Measurements from ENCODE around the gene SLC15A3.
"Not testable (repeated sequence)": the region's sequence is repeated elsewhere in the genome, so short reads cannot be mapped to it uniquely, and the experiment has no call there.

Gene SLC15A3

DNA sequence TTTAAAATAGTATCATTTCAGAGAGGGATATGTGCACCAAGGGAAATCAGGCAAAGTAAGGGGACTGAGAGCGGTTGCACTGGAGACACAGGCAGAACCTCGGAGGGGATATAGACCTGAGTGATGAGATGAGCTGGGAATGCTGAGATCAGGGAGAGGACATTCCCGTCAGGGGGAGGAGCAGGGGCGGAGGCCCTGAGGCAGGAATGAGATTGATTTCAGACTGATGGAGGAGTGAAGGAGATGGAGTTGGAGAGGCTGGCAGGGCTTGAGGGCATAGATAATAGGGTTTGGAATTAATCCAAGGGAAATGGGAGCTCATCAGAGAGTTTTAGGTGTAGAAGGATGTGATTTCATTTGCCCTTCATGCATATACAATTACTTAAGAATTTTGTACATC, 32.7 kb upstream of the SLC15A3 start:
- DNase-seq (no peak), ATAC-seq (replicated peaks) (no peak)
- H3K27ac Mint-ChIP-seq: peak overlapping the region; percentile 1
- no peaks in the 10 kb centered on the region for H3K27me3 Mint-ChIP-seq
- H3K4me1 Mint-ChIP-seq: peaks cover 25 to 31% of the 10 kb centered on the region in 2 donors
- no peaks in the 10 kb centered on the region for H3K9me3 Mint-ChIP-seq
- no peak overlapping the region for H3K4me3 Mint-ChIP-seq
- H3K36me3 Mint-ChIP-seq: peaks cover 3 to 5% of the 10 kb centered on the region in 2 donors

DNA sequence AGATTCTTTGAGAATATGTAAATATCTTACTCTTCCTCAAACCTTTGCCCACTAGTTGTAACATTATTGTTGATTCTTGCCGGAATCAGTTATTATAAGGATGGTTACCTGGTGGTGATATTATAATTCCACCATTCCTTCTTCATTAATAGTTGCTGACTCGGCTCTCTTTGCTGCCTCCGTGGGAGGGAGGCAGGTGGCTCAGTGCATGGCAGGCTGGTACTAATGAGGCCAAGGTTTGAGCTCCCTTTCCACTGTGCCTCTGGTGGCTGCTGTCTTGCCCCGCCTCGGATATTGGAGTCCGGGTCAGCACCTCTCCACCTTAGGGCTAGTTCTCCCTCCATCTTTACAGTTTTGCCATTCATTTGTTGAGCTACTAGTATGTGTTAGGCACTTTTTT, 32.2 kb upstream of the SLC15A3 start:
- no peak overlapping the region for H3K27ac Mint-ChIP-seq
- H3K36me3 Mint-ChIP-seq: peaks cover 3 to 5% of the 10 kb centered on the region in 2 donors
- H3K9me3 Mint-ChIP-seq: no peaks in the 10 kb centered on the region
- DNase-seq (no peak), ATAC-seq (replicated peaks) (no peak)
- peaks cover 21 to 29% of the 10 kb centered on the region in 2 donors for H3K4me1 Mint-ChIP-seq
- H3K4me3 Mint-ChIP-seq: no peak overlapping the region
- no peaks in the 10 kb centered on the region for H3K27me3 Mint-ChIP-seq

DNA sequence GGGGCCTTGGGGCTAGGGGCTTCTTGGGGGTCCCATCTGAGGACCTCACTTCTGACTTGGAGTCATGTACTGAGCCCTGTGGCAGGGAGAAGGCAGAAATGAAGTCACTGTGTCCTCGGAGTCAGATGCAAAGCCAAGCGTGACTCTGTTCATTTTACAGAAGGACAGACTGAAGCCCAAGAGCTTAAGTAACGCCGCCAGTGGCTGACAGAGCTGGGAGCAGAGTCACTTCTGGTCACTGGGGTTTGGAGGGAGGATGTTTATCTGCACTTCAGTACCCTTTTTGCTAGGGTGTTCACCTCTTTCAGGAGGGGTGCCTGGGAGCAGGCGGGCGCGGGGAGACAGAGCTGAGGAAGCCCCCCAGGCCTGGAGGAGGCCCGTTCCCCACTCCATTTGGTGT, 30.2 kb upstream of the SLC15A3 start:
- Mint-ChIP-seq H3K27me3 (no peaks in the 10 kb centered on the region), H3K27ac (no peak overlapping the region), H3K36me3 (peaks cover 3 to 5% of the 10 kb centered on the region in 2 donors), H3K4me3 (no peak overlapping the region), H3K4me1 (peaks cover 29 to 41% of the 10 kb centered on the region in 2 donors), H3K9me3 (no peaks in the 10 kb centered on the region)
- DNase-seq: no peak
- no peak for ATAC-seq (replicated peaks)

DNA sequence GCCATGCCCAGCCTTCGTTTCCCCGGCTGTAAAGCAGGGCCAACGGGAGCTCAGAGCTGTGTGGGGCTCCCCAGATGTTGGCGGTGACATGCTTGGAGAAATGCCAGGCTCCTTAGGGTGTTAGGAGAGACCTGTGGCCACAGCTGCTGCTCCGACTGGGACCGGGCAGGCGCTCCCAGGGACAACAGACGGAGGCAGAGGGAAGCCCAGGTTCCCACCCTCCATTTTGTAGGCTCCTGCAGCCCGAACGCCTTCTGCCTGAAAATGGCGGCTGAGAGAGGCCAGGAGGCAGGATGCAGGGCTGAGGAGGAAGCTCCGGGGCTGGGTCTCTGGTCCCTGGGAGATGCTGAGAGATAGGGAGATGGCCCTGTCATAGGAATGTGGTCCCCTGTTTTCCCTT, 29.5 kb upstream of the SLC15A3 start:
- Mint-ChIP-seq H3K4me1 (peaks cover 31 to 45% of the 10 kb centered on the region in 2 donors), H3K9me3 (no peaks in the 10 kb centered on the region), H3K4me3 (no peak overlapping the region), H3K36me3 (peaks cover 3 to 5% of the 10 kb centered on the region in 2 donors), H3K27ac (no peak overlapping the region), H3K27me3 (no peaks in the 10 kb centered on the region)
- DNase-seq (no peak), ATAC-seq (replicated peaks) (no peak)

DNA sequence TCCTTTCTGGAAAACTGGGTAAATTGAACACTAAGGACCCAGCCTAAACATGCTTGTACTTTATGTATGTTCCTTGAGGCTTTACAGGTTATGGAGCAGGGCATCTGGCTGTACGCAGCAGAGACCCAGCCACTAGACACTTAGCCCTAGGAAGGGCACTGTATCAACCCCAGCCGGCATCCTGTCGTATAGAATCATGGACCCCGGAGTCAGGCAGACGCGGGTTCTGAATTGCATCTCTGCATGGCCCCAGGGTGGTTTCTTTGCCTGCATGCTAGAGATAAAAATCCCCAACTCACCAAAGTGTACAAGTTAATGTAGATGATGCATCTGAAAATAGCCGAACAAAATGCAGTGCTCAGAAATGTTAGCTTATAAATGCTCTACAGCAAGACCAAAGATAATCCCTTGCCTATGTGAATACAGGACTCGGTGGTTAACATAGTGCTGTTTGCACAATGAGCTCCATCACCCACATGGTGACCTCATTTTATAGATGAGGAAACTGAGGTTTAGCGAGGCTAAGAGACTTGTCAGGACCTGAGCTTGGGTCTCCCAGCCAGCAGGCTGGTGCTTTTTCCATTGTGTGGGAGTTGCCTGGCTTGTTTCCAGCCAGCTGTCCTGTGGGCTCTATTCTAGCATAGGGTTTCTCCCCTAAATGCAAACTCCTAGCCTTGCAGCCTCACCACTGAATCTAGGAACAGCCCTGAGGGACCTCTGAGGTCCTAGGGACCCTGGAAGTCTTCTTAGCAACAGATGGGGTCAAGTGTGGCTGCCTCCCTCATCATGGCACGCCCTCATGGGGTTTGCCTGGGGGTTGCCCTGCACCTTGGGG, 26.8 kb upstream of the SLC15A3 start:
- H3K4me3 Mint-ChIP-seq: no peak overlapping the region
- DNase-seq (peak; percentile 64), ATAC-seq (replicated peaks) (peak; percentile 79 to 88)
- H3K9me3 Mint-ChIP-seq: no peaks in the 10 kb centered on the region
- H3K27ac Mint-ChIP-seq: peak overlapping the region; percentile 22
- H3K36me3 Mint-ChIP-seq: no peaks in the 10 kb centered on the region
- H3K27me3 Mint-ChIP-seq: no peaks in the 10 kb centered on the region
- H3K4me1 Mint-ChIP-seq: peaks cover 21 to 37% of the 10 kb centered on the region in 2 donors

DNA sequence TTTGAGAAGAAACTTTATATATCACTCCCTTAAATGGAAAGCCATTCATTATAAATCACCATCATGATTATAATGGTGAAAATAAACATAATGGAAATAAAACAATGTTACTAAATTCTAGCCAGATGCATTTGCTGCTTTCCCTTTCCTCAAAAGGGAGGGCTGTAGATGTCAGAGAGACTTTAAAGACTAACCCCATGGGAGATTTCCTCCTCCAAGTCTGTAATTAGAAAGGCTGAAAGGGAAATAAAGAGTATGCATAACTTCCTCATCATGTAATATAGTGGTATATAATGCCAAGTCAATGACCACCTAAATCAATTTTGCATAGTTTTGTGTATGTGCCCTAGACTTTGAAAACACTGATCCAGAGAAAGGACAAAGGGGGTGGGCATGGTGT, 25.9 kb upstream of the SLC15A3 start:
- DNase-seq (no peak), ATAC-seq (replicated peaks) (no peak)
- no peak overlapping the region for H3K4me3 Mint-ChIP-seq
- no peak overlapping the region for H3K27ac Mint-ChIP-seq
- no peaks in the 10 kb centered on the region for H3K36me3 Mint-ChIP-seq
- H3K4me1 Mint-ChIP-seq: peaks cover 23 to 31% of the 10 kb centered on the region in 2 donors
- no peaks in the 10 kb centered on the region for H3K9me3 Mint-ChIP-seq
- no peaks in the 10 kb centered on the region for H3K27me3 Mint-ChIP-seq

DNA sequence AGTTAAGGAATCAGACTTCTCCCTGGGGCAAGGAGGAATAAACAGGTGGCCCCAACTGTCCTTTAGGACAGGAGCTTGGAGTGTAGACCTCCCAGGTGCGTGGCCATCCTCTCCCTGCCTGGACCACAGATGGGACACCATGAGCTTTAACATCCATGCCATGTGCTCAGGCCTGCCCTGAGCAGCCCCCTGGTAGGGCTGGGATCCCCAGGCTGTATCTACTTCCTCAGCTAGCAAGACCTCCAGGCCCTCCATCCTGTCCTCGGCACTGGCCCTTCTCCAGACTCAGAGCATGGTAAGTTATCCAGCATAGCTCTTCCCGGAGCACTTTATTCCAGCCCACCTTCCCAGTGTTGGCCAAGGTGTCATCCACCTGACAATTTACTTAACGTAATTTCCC, 25.2 kb upstream of the SLC15A3 start:
- no peak overlapping the region for H3K4me3 Mint-ChIP-seq
- ATAC-seq (replicated peaks) (no peak), DNase-seq (no peak)
- peak overlapping the region; percentile 25 for H3K27ac Mint-ChIP-seq
- no peaks in the 10 kb centered on the region for H3K27me3 Mint-ChIP-seq
- no peaks in the 10 kb centered on the region for H3K9me3 Mint-ChIP-seq
- H3K4me1 Mint-ChIP-seq: peaks cover 29 to 37% of the 10 kb centered on the region in 2 donors
- H3K36me3 Mint-ChIP-seq: no peaks in the 10 kb centered on the region

DNA sequence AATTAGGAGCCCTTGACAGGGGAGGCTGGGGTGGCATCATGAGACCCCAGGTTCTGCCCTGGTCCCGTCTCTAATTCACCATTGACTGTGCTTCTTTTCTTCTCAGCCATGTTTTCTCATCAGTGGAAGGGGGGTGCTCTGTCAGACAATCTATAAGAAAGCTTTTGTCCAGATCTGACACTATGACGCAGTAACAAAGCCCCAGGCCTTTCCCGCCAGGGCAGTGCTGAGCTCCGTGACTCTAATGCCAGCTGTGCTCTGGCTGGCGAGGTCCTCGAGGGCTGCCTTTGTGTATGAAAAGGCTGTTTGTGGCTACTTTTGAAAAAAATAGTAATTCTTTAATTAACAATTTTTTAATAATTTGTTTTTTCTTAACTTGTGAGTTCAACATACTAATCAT, 22.8 kb upstream of the SLC15A3 start:
- no peak overlapping the region for H3K27ac Mint-ChIP-seq
- H3K4me1 Mint-ChIP-seq: peaks cover 49 to 60% of the 10 kb centered on the region in 2 donors
- no peak overlapping the region for H3K4me3 Mint-ChIP-seq
- H3K36me3 Mint-ChIP-seq: no peaks in the 10 kb centered on the region
- no peaks in the 10 kb centered on the region for H3K9me3 Mint-ChIP-seq
- DNase-seq (no peak), ATAC-seq (replicated peaks) (no peak)
- no peaks in the 10 kb centered on the region for H3K27me3 Mint-ChIP-seq

DNA sequence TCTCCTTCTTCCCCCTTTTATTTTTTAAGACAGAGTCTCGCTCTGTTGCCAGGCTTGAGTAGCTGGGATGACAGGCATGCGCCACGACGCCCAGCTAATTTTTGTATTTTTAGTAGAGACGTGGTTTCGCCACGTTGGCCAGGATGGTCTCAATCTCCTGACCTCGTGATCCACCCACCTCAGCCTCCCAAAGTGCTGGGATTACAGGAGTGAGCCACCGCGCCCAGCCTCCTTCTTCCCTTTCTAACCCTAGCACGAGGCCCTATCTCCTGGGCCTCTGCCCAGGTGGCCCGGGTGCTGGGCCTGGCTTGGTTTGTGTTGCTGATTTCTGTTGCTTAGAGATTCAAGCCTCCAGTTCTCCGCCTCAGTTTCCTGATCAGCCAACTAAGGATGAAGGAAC, 22.3 kb upstream of the SLC15A3 start:
- H3K27me3 Mint-ChIP-seq; H3K4me3 Mint-ChIP-seq; H3K9me3 Mint-ChIP-seq; DNase-seq; H3K36me3 Mint-ChIP-seq; ATAC-seq (replicated peaks): not testable (repeated sequence)
- Mint-ChIP-seq H3K27ac (peak overlapping the region; percentile 31), H3K4me1 (peaks cover 49 to 59% of the 10 kb centered on the region in 2 donors)

DNA sequence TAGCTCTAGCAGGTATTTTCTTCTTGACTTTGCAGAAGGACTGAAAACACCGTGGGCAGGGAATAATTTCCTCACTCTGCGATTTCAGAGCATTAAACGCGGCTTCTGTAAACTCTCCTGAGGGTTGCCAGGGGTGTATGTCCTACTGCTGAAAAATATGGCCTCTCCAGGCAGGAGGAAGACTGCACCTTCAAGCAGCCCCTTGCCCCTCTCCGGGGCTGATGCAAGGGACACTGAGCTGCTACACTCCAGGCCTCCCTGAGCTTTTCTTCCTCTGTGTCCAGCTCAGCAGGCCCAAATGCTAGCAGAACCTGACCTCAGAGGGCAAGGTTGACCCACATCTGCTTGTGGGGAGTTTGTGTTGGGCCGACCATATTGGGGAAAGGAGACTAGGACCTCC, 21.7 kb upstream of the SLC15A3 start:
- ATAC-seq (replicated peaks): no peak

DNA sequence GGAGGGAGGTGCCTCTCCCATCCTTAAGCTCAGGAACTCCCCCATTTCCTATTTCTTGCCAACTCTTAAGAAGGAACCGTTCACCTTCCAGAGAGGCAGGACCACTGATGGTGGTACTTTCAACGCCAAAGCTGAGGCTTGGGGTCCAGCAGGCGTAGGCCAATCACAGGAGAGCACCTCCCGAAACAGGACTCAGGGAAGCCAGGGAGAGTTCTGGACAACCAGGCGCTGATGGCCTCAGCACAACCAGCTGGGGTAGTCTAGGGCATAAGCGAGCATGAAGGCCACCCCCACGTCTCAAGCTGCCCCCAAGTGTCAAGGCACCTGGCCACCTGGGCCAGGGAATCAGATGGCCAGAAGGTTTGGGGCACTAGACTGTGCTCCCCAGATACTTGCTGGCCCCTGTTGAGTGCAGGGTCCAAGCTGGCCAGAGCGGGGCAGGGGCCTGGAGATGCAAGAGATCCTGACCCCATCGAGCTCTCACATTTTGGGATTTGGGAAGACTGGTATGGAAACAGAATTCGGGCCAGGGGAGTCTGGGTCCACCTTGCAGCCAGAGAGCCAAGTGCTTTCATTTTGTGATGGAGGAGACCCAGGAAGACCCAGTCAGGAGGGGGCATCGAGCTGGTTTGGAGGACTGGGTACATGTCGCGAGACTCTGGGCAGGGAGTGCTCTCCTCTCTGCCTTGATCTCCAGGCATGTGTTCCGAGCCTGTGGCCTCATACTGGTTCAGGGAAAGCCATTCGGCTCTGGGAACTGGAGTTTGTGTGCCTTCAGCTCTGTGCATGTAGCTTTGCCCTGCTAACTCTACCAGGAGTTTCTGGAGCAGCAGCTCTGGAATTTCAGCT, 20.4 kb upstream of the SLC15A3 start:
- ATAC-seq (replicated peaks): no peak
- Mint-ChIP-seq H3K36me3 (peaks cover 0 to 3% of the 10 kb centered on the region in 2 donors), H3K4me1 (peaks cover 40% of the 10 kb centered on the region in 2 donors), H3K27me3 (peaks cover 0 to 3% of the 10 kb centered on the region in 2 donors), H3K27ac (peak overlapping the region; percentile 62), H3K4me3 (peak overlapping the region in 1 of 2 donors; percentile 69), H3K9me3 (peaks cover 0 to 3% of the 10 kb centered on the region in 2 donors)
- DNase-seq: no peak

More for the DNA sequence above, 21.7 kb upstream of the SLC15A3 start:
- Mint-ChIP-seq H3K36me3 (no peaks in the 10 kb centered on the region), H3K4me1 (peaks cover 45 to 53% of the 10 kb centered on the region in 2 donors), H3K27me3 (no peaks in the 10 kb centered on the region), H3K4me3 (no peak overlapping the region), H3K27ac (peak overlapping the region; percentile 16), H3K9me3 (no peaks in the 10 kb centered on the region)
- DNase-seq: no peak

DNA sequence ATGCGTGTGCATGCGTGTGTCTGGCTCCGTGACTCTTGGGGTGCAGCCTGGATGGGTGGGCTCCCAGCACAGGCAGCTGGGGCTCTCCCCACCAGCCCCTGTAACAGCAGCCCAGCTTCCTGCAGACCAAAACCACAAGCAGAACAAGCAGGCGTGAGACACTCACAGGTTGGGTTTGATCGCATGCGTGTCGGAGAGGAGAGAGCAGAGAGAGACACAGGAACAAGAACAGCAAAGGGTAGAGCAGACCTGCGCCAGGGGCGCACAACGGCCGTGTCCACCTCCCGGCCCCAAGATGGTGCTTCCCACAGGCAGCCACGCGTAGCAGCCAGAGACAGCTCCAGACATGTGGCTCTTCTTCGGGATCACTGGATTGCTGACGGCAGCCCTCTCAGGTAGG, 19.5 kb upstream of the SLC15A3 start, which contains the start of gene CD6:
Gene CD6, plus strand, starts transcription at position 161 of the 400 bp plus-strand sequence. Its CDS starts 186 bp downstream, at position 347.
- ATAC-seq (replicated peaks): peak; percentile 88
- H3K36me3 Mint-ChIP-seq: peaks cover 0 to 3% of the 10 kb centered on the region in 2 donors
- peaks cover 0 to 3% of the 10 kb centered on the region in 2 donors for H3K9me3 Mint-ChIP-seq
- DNase-seq: peak; percentile 35
- H3K27me3 Mint-ChIP-seq: peaks cover 0 to 6% of the 10 kb centered on the region in 2 donors
- H3K27ac Mint-ChIP-seq: peak within 1 kb of the TSS; percentile 73
- H3K4me3 Mint-ChIP-seq: peak within 1 kb of the TSS; percentile 64 to 69
- H3K4me1 Mint-ChIP-seq: peaks cover 31 to 33% of the 10 kb centered on the region in 2 donors

DNA sequence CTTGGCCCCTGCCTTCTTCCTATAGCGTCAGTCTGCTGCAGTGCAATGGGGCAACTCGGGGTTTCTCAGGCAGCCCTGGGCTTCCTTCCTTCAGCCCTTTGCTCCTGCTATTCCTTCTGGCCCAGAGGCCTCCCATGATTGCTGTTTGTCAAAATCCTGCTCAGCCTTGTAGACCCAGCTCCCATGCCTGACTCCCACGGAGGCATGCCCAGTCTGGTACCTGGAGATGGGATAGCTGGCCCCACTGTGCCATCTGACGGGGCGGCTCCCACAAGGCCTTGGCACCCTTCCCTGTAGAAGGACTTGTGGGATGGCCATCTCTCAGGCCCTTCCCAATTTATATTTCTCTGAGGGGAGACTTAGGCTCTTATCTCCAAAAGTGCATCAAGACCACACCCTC, 18.9 kb upstream of the SLC15A3 start:
- DNase-seq (no peak), ATAC-seq (replicated peaks) (no peak)
- H3K9me3 Mint-ChIP-seq: peaks cover 0 to 3% of the 10 kb centered on the region in 2 donors
- H3K4me1 Mint-ChIP-seq: peaks cover 30 to 31% of the 10 kb centered on the region in 2 donors
- peaks cover 0 to 6% of the 10 kb centered on the region in 2 donors for H3K27me3 Mint-ChIP-seq
- H3K36me3 Mint-ChIP-seq: peaks cover 0 to 3% of the 10 kb centered on the region in 2 donors
- H3K4me3 Mint-ChIP-seq: peak overlapping the region in 1 of 2 donors; percentile 42
- H3K27ac Mint-ChIP-seq: peak overlapping the region; percentile 73

DNA sequence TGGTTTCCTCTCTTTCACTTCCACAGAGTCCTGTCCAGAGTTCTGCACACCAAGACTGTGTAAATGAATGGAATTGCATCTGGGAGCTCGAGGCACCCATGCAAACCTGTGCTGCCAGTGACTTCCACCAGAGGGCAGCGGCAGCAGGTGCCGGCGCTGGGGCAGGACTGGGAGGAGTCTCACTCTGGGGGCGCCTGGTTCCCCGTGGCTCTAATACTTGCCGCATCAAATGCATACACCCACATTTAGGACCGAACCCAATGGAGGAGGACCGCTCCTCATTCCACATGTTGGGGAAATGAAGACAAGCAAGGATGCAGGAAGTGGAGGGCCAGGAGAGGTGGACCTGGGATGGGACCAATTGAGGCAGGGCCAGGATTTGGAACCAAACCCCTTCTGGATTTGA, 18.4 kb upstream of the SLC15A3 start:
- peaks cover 30 to 31% of the 10 kb centered on the region in 2 donors for H3K4me1 Mint-ChIP-seq
- H3K27ac Mint-ChIP-seq: peak overlapping the region; percentile 43
- DNase-seq: peak; percentile 45
- H3K36me3 Mint-ChIP-seq: peaks cover 0 to 3% of the 10 kb centered on the region in 2 donors
- peak; percentile 83 to 85 for ATAC-seq (replicated peaks)
- peaks cover 0 to 6% of the 10 kb centered on the region in 2 donors for H3K27me3 Mint-ChIP-seq
- peak overlapping the region; percentile 5 to 54 for H3K4me3 Mint-ChIP-seq
- peaks cover 0 to 3% of the 10 kb centered on the region in 2 donors for H3K9me3 Mint-ChIP-seq

Data from stimulated activated naive B cell treated with anti-CD40 and anti-IgM and Interleukin-4, amounts not matched to agents 10 μg/mL and 1 μg/mL and 100 μg/mL, for 72 hours (primary cell).